PC-9 (cell line): Measurements from ENCODE around the gene ARHGEF3. TPM values are rescaled to one million over a fixed set of nuclear protein-coding genes. Genes with fewer than 3 reads are reported as not detected.
A peak's percentile ranks its signal among the peaks of the same experiment; 100 is the strongest.
"Not testable (repeated sequence)": the region's sequence is repeated elsewhere in the genome, so short reads cannot be mapped to it uniquely, and the experiment has no call there.

Experiments
- BruUV-seq: library from RNA; stranded (reverse); fragments of 400-500 nt; replicated peaks from 2 replicates; lab custom pipeline; 2021; lab: Mats Ljungman, UMichigan
- CTCF ChIA-PET: fragments of 300-600 bp; sonication (Branson Sonifier 250); formaldehyde crosslinking; loops from one replicate; lab custom pipeline; 2022; ENCODE audit warnings: antibody characterized with exemption; lab: Charles Lee
- POLR2A ChIA-PET: fragments of 300-600 bp; sonication (Branson Sonifier 250); formaldehyde crosslinking; loops from one replicate; lab custom pipeline; 2022; ENCODE audit warnings: antibody characterized with exemption; ENCODE audit not compliant: unreplicated experiment; lab: Charles Lee
- DNase-seq, 2 experiments: peaks; one replicate each; pipeline versions ENCODE4 v3.0.0 to v3.0.0-alpha.2; 2015 to 2022; ENCODE audit warnings: mixed read lengths in 1 of 2
- H2AFZ ChIP-seq: fragments of 200-600 bp; sonication (generic); 2 replicates; pipeline ENCODE4 v1.8.1; 2017; ENCODE audit warnings: antibody characterized with exemption
- H3F3A ChIP-seq: fragments of 200-600 bp; sonication (generic); 2 replicates; pipeline ENCODE4 v1.8.1; 2017; ENCODE audit warnings: antibody characterized with exemption, mild to moderate bottlenecking, low read depth; ENCODE audit not compliant: insufficient read depth
- H3K27ac ChIP-seq: fragments of 200-600 bp; sonication (generic); 2 replicates; pipeline ENCODE4 v1.6.1; 2016; ENCODE audit warnings: mixed run types
- H3K27me3 ChIP-seq: fragments of 200-600 bp; sonication (generic); 2 replicates; pipeline ENCODE4 v1.6.1; 2016; ENCODE audit warnings: low read depth, mixed run types; ENCODE audit not compliant: insufficient read depth
- H3K36me3 ChIP-seq: fragments of 200-600 bp; sonication (generic); 2 replicates; pipeline ENCODE4 v1.6.1; 2016; ENCODE audit warnings: low read depth, mixed run types
- H3K4me1 ChIP-seq: fragments of 200-600 bp; sonication (generic); replicated peaks from 2 replicates; pipeline ENCODE4 v1.6.1; 2016; ENCODE audit warnings: mixed run types; ENCODE audit not compliant: insufficient read depth
- H3K4me2 ChIP-seq: fragments of 200-600 bp; sonication (generic); 2 replicates; pipeline ENCODE4 v1.6.1; 2017; ENCODE audit warnings: mixed run types
- H3K4me3 ChIP-seq: fragments of 200-600 bp; sonication (generic); 2 replicates; pipeline ENCODE4 v1.6.1; 2016; ENCODE audit warnings: mixed run types
- H3K79me2 ChIP-seq: fragments of 200-600 bp; sonication (generic); 2 replicates; pipeline ENCODE4 v1.6.1; 2017; ENCODE audit warnings: low read depth, mixed run types
- H3K9me2 ChIP-seq: fragments of 200-600 bp; sonication (generic); 2 replicates; pipeline ENCODE4 v1.8.1; 2017; ENCODE audit warnings: mild to moderate bottlenecking; ENCODE audit not compliant: insufficient read depth
- H3K9me3 ChIP-seq: fragments of 200-600 bp; sonication (generic); 2 replicates; pipeline ENCODE4 v1.8.1; 2016; ENCODE audit warnings: low read depth; ENCODE audit not compliant: insufficient read depth
- H4K20me1 ChIP-seq: fragments of 200-600 bp; sonication (generic); 2 replicates; pipeline ENCODE4 v1.8.1; 2017; ENCODE audit not compliant: insufficient read depth
- EZH2 ChIP-seq: fragments of 200-600 bp; sonication (generic); IDR thresholded peaks from 2 replicates; pipeline ENCODE4 v1.8.0; 2017; ENCODE audit warnings: antibody characterized with exemption, low read depth
- intact Hi-C: fragments of 100-400 bp; cut with micrococcal nuclease; formaldehyde crosslinking; loops from one replicate; pipeline ENCODE4 v1.10.0; 2022; ENCODE audit not compliant: unreplicated experiment
- total RNA-seq: library from RNA; stranded (reverse); gene quantifications from 2 replicates; pipeline ENCODE4 v1.2.3, GENCODE V29; 2021
- TF ChIP-seq, protein P1 (sequence below): fragments of 200-600 bp; sonication (generic); conservative IDR thresholded peaks from 2 replicates; pipeline ENCODE4 v1.6.1; 2017; ENCODE audit warnings: mixed run types, antibody characterized with exemption, mild to moderate bottlenecking, moderate library complexity

The ARHGEF3 gene
- total RNA-seq, 1 experiment from 2014 or later: 49.2 TPM

DNA sequence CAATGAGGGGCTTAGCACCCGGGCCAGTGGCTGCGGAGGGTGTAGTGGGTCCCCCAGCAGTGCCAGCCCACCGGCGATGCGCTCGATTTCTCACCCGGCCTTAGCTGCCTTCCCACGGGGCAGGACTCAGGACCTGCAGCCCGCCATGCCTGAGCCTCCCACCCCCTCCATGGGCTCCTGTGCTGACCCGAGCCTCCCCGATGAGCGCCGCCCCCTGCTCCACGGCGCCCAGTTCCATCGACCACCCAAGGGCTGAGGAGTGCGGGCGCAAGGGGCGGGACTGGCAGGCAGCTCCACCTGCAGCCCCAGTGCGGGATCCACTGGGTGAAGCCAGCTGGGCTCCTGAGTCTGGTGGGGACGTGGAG lies 109.8 kb downstream of the ARHGEF3 start:
- POLR2A ChIA-PET, H3K4me3 ChIP-seq, H3K27ac ChIP-seq, H3K9me2 ChIP-seq, BruUV-seq, H2AFZ ChIP-seq, H3F3A ChIP-seq, H3K36me3 ChIP-seq, H3K27me3 ChIP-seq, H3K9me3 ChIP-seq, intact Hi-C loops, H3K79me2 ChIP-seq, DNase-seq, H4K20me1 ChIP-seq, CTCF ChIA-PET, H3K4me1 ChIP-seq: not testable (repeated sequence)
- peak overlapping the region; percentile 61; the same call in 1 of the 2 replicates for H3K4me2 ChIP-seq

DNA sequence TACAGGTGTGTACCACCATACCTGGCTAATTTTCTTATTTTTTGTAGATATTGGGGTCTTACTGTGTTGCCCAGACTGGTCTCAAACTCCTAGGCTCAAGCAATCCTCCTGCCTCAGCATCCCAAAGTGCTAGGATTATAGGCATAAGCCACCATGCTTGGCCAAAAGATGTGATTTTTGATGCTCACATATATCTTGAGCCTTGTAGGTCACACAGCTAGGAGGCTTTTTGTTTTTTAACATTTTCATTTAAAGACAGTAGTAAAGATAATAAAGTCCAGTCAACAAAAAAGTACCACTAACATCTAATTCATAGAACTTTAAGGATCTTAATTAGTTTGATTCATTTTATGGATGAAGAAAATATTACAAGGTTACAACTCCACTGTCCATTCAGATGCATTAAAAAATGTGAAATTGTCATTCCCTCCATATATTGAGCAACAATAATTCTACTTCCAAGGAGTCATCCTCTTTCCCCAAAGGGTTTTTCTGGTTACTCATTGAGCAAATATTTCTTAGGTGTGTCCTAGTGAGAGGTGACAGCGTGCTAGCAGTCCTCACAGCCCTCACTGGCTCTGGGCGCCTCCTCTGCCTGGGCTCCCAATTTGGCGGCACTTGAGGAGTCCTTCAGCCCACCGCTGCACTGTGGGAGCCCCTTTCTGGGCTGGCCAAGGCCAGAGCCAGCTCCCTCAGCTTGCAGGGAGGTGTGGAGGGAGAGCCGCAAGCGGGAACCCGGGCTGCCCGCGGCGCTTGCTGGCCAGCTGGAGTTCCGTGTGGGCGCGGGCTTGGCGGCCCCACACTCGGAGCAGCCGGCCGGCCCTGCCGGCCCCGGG lies 110.4 kb downstream of the ARHGEF3 start:
- no TSS peak for BruUV-seq
- Histone ChIP-seq H3F3A (no peaks in the 10 kb centered on the region), H3K27ac (peak overlapping the region; percentile 62), H3K27me3 (no peaks in the 10 kb centered on the region), H3K4me1 (peaks cover 6% of the 10 kb centered on the region), H3K9me2 (no peaks in the 10 kb centered on the region), H3K9me3 (no peaks in the 10 kb centered on the region), H2AFZ (no peak overlapping the region), H3K4me2 (peak overlapping the region; percentile 61), H4K20me1 (no peaks in the 10 kb centered on the region), H3K79me2 (no peaks in the 10 kb centered on the region), H3K36me3 (no peaks in the 10 kb centered on the region), H3K4me3 (no peak overlapping the region)
- TF ChIP-seq, protein P1, sequence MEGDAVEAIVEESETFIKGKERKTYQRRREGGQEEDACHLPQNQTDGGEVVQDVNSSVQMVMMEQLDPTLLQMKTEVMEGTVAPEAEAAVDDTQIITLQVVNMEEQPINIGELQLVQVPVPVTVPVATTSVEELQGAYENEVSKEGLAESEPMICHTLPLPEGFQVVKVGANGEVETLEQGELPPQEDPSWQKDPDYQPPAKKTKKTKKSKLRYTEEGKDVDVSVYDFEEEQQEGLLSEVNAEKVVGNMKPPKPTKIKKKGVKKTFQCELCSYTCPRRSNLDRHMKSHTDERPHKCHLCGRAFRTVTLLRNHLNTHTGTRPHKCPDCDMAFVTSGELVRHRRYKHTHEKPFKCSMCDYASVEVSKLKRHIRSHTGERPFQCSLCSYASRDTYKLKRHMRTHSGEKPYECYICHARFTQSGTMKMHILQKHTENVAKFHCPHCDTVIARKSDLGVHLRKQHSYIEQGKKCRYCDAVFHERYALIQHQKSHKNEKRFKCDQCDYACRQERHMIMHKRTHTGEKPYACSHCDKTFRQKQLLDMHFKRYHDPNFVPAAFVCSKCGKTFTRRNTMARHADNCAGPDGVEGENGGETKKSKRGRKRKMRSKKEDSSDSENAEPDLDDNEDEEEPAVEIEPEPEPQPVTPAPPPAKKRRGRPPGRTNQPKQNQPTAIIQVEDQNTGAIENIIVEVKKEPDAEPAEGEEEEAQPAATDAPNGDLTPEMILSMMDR: no peak
- TF ChIP-seq EZH2: no peak
- intact Hi-C loops: loop anchor here (1.0 kb wide), 1 partner anchor 8 kb away; the partner anchor contains the start of gene TASOR
- peak; percentile 56 to 93 for DNase-seq
- CTCF ChIA-PET: no interaction called here
- POLR2A ChIA-PET: no interaction called here

DNA sequence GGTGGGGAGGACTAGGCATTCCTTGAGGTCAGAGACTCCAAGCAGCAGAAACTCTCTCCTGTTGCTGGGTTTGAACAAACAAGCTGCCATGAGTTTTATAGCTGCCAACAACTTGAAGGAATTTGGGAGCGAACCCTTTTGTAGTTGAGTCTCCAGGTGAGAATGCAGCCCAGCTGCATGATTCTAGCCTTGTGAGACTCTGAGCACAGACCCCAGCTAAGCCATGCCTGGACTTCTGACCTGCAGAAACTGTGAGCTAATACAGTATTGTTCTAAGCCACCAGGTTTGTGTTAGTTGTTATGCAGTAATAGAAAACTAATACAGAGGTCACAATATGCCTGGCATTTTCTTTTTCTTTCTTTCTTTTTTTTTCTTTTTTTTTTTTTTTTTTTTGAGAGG lies 112.4 kb downstream of the ARHGEF3 start:
- no peaks in the 10 kb centered on the region for H3K9me3 ChIP-seq
- H3K4me2 ChIP-seq: no peak overlapping the region
- H3K9me2 ChIP-seq: no peaks in the 10 kb centered on the region
- H3K79me2 ChIP-seq: no peaks in the 10 kb centered on the region
- no TSS peak for BruUV-seq
- H3K4me1 ChIP-seq: peaks cover 6% of the 10 kb centered on the region
- no peak overlapping the region for H3K4me3 ChIP-seq
- no peaks in the 10 kb centered on the region for H3K27me3 ChIP-seq
- H2AFZ ChIP-seq: no peak overlapping the region
- no peak for DNase-seq
- no peaks in the 10 kb centered on the region for H3K36me3 ChIP-seq
- POLR2A ChIA-PET: interaction anchor here (0.7 kb wide), 1 partner anchor 125 kb away, joined by 20 read pairs; no protein-coding TSS in a partner anchor
- TF ChIP-seq, protein P1: no peak
- no peak for TF ChIP-seq EZH2
- CTCF ChIA-PET: interaction anchor here (0.6 kb wide), 1 partner anchor 13 kb away, joined by 4 read pairs; no protein-coding TSS in a partner anchor
- intact Hi-C loops: no loop called here
- peaks cover 3% of the 10 kb centered on the region; the same call in 1 of the 2 replicates for H3F3A ChIP-seq
- no peaks in the 10 kb centered on the region for H4K20me1 ChIP-seq
- no peak overlapping the region for H3K27ac ChIP-seq
